ENCODE data around the gene GPT2. TPM values are rescaled to one million over a fixed set of nuclear protein-coding genes. Genes with fewer than 3 reads are reported as not detected.

Gene GPT2, protein sequence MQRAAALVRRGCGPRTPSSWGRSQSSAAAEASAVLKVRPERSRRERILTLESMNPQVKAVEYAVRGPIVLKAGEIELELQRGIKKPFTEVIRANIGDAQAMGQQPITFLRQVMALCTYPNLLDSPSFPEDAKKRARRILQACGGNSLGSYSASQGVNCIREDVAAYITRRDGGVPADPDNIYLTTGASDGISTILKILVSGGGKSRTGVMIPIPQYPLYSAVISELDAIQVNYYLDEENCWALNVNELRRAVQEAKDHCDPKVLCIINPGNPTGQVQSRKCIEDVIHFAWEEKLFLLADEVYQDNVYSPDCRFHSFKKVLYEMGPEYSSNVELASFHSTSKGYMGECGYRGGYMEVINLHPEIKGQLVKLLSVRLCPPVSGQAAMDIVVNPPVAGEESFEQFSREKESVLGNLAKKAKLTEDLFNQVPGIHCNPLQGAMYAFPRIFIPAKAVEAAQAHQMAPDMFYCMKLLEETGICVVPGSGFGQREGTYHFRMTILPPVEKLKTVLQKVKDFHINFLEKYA
- total RNA-seq: 3.7 and 11.3 TPM in 2 replicates

DNA sequence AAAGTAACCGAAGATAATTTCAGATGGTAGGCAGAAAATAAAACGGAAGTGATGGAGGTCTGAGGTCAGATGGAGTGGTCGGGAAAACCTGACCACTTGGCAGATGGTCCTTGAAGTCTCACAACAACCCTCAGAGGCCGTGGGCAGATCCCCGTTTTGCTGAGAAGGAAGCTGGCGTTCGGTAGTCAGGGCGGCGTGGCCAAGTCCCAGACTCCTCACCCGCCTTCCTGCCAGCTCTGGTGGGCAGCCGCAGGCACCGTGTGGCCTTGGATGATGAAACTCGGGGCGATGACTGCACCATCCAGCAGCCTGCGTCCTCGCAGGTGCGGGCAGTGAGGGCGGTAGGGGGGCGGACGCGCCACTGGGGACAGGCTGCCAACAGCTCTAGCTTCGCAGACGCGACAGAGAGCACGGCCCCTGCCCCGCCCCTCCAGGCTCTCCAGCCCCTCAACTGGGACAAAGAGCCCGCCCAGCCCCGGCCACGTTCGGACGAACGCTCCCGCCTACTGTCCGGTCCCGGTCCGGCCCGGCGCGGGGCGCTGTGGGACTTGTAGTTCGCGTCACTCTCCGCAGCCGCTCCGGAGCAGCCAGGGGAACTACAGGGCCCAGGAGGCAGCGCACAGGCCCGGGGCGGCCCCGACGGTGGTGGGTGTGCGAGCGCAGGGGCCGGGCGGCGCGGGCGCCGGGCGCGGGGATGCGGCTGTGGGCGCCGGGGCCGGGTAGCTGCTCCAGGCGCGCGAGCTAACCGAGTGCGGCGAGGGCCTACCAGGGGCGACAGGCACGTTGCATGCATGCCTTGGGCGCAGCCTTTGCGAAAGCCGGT, at the start of gene GPT2:
Gene GPT2, plus strand, starts transcription at position 673 of the 823 bp plus-strand sequence. CDS start 354 bp downstream, outside the sequence.

DNA sequence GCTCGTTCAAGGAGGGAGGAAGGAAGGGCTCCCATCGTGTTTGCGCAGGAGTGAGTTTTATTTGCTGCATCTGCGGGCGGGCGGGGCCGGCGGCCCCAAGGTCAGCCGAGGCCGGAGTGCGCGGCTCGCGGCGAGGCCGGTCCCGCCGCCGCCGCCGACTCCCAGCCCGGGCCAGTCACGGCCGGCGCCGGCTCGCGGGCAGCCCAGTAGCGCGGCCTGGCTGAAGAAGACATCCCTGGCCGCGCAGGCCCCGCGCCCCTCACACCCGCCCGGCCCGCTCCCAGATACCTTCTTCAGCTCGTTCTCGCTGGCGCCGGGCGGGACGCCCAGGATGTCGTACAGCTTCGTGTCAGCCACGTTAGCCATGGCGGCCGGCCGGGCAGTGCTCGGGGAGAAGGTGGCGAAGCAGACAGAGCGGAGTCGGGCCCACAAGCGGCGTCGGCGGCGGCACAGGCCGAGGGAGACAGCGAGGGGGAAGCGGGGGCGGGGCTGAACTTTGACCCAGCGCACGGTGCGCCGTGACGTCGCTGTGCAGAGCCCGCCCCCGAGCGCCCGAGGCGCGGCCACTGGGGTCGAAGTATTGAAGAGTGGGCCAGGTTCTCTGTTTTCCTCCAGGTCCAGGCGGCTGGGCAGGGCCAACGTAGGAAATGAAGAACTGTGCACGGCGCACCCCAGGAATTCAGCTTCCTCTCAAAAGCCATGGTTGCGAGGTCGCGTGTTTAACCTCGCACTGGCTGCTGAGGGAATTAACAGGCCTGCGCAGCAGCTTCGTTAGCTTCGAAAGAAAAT, 89.2 kb downstream of the GPT2 start, which contains the start of gene DNAJA2:
Gene DNAJA2, minus strand, starts transcription at position 468 of the 789 bp plus-strand sequence. Its CDS starts 102 bp downstream, at position 366.

Other genes starting within 250 kb of the GPT2 start
- 53.1 and 104 TPM in 2 replicates for gene VPS35, start 195.2 kb upstream of the GPT2 start, total RNA-seq
- 9.2 and 11.8 TPM in 2 replicates for gene ORC6, start 194.7 kb upstream of the GPT2 start, total RNA-seq
- gene MYLK3, start 136.0 kb upstream of the GPT2 start, total RNA-seq: under 0.01 and 0.50 TPM in 2 replicates
- 4.5 and 12.3 TPM in 2 replicates for gene C16orf87, start 53.2 kb upstream of the GPT2 start, total RNA-seq
- 57.6 and 89.6 TPM in 2 replicates for gene DNAJA2, start 89.3 kb downstream of the GPT2 start, total RNA-seq